Head of caudate nucleus (tissue), 42 donors: Measurements from ENCODE around the gene PFAS.
A peak's percentile ranks its signal among the peaks of the same experiment; 100 is the strongest.
"Not testable (repeated sequence)": the region's sequence is repeated elsewhere in the genome, so short reads cannot be mapped to it uniquely, and the experiment has no call there.

Experiments
- DNase-seq, 42 donors: peaks; one replicate each; pipeline versions ENCODE4 v3.0.0 to v3.0.0-alpha.2; 2020 to 2021; ENCODE audit warnings: mixed read lengths in 7 of 42
- intact Hi-C: fragments of 100-400 bp; cut with DNase I; formaldehyde crosslinking; loops from one replicate; pipeline ENCODE4 v1.15.0; 2022

PFAS gene

GRCh38 chr17:8223356-8224126, 25.5 kb upstream of the PFAS start:
- intact Hi-C loops = loop anchor here (2.0 to 10.0 kb wide), 3 partner anchors 37 to 105 kb away; partner anchors contain the start of genes ALOXE3 and SLC25A35
- peak; percentile 31 to 83 (median 59) for DNase-seq

DNA sequence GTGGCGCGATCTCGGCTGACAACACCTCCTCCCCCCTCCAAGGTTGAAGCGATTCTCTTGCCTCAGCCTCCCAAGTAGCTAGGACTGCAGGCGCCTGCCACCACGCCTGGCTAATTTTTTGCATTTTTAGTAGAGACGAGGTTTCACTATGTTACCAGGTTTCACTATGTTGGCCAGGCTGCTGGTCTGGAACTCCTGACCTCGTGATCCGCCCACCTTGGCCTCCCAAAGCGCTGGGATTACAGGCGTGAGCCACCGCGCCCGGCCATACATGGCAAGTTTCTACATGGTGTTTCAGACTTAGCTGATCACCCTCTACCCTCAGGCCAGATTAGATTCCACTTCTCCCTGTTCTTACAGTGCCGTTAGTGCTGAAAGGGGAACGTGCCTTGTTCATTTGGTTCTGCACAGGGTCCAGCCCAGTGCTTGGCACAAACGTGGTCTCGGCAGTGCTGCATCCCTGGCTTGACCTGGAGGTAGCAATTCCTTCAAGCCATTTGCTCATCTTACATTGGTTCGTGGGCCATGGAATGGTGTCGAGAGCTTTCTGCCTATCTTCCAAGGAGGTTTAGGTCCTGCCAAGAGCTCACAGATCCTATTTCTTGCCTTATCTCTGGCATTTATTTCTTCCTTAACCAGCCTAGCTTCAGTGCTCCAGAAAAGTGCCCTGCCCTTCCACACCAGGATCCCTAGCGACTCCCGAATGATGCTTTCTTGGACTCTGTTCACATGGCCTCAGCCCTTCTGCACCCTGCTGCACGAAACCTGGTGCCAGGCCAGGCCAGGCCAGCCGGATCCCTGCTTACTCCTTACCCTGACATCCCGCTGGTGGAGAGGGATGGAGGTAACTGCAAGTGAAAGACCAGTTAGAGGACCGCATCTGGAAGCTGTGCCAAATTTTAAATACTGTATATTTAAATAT, 23.9 kb upstream of the PFAS start:
- intact Hi-C loops = loop anchor here (10.0 kb wide), 1 partner anchor 70 kb away; the partner anchor contains the start of gene SLC25A35
- DNase-seq = peak in 1 of 42 donors; percentile 6

DNA sequence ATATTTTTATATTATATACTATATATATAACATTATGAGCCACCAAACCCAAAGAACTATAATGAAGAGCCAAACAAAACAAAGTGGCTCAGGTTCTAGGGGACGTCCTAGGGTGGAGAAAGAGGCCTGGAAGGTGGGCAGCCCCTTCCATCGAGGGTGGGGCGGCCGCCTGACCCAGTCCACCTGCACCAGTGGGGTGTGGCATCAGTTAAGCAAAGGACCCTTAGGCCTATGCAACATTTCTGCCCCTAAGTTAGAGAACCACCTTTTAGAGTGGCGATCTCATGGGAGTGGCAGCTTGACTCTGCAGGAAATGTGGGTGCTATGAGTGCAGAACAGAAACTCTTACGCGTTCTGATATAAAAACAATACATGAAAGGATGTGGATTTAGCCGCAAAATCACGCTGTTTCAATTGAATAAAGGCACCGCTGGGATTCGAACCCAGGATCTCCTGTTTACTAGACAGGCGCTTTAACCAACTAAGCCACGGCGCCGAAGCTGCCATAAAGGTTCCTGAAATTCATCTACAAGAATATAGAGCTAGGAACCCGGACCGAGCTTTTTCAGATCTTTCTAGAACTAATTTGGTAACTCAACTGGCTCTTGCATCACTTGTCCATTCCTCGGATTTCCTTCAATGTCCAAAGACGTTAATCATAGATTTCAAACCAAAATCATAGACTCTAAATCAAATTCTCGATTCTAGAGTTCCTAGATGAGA, 23.1 kb upstream of the PFAS start:
- peak; percentile 13 to 92 (median 74) for DNase-seq
- intact Hi-C loops = loop anchor here (10.0 kb wide), 1 partner anchor 69 kb away; the partner anchor contains the start of gene SLC25A35

- peak; percentile 28 to 92 (median 79) for DNase-seq
- intact Hi-C loops = loop anchor here (10.0 kb wide), 1 partner anchor 68 kb away; the partner anchor contains the start of gene SLC25A35
Observed at GRCh38 chr17:8226536-8227237, 22.4 kb upstream of the PFAS start.

- DNase-seq = no peak
- intact Hi-C loops = loop anchor here (10.0 kb wide), 1 partner anchor 68 kb away; the partner anchor contains the start of gene SLC25A35
Observed at GRCh38 chr17:8227238-8227581, 21.9 kb upstream of the PFAS start.

DNA sequence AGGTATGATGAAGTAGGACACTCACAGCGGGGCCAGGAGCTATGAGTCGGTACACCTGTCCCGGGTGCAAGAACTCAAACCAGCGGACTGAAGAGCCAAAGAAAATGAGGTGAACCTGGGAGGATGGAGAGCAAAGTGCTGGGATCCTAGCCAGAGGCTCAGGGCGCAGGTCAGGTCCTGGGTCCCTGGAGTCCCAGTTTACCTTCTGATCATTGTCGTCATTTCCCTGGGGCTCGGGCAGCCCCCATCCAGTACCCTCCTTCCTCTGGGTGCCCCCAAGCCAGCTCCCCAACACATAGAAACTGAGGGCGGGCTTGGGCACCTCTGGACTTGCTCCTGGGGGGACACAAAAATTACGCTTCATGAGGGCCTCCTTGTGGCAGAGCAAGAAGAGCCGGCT, 17.4 kb upstream of the PFAS start:
- DNase-seq = no peak
- intact Hi-C loops = no loop called here

DNA sequence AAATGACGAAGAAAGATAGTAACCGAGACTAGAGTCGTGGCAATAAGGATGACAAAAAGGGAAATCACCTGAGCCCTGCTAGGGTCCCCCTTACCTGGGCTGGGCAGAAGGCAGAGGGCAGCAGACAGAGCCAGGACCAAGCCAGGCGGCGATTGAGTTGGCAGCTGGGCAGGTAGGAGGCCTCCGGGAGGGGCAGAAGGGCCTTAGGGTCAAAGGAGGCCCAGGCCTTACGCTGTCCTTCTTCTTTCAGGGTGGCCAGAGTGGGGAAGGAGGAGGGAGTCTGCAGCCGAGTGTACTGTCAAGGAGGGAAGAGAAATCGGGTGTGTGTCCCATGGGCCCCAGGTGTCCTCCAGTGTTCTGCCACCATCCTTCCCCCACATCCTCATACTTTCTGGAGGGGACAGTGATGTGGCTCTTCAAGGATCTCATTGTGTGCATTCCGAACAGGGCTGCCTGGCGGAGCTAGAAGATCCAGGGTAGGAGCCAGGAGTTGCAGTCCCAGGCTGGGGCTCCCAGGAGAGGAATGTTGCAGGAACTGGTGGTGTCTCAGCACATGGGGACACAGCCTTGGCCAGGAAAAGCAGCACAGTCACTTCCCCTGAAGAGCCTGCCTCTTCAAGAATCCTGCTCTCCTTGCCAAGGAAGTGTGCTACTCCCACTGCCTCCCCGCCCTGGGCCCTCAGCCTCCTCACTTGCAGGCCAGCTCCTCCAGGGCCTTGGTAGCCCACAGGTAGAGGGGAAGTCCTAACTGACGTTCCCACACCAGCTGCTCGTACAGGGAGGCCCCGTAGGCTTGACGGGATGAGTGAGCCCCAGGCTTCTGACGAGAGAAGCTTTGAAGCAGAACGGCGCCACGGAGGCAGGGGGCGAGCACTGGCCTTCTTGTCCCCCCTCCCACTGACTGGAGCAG, 14.5 kb upstream of the PFAS start:
- intact Hi-C loops = no loop called here

GRCh38 chr17:8235676-8236075, 13.4 kb upstream of the PFAS start:
- intact Hi-C loops = no loop called here
- DNase-seq = no peak

More for the DNA sequence above, 14.5 kb upstream of the PFAS start:
- no peak for DNase-seq

DNA sequence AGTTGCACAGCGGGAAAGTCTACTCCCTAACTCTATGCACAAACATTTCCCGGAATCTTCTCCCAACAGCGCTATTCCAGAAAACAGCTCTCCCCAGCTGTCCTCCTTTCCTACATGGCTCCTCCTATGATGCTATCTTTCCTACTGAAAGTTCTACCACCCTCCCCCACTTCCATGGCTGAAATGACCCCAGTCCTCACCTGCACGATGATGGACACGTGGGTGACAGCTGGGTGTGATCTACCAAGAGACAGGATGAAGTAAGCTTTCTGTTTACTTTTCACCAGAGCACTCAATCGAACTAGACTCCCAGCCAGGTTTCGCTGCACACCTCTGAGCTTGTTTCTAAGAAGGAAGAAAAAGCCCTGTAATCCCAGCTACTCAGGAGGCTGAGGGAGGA, 11.9 kb upstream of the PFAS start:
- DNase-seq = no peak
- intact Hi-C loops = no loop called here

DNA sequence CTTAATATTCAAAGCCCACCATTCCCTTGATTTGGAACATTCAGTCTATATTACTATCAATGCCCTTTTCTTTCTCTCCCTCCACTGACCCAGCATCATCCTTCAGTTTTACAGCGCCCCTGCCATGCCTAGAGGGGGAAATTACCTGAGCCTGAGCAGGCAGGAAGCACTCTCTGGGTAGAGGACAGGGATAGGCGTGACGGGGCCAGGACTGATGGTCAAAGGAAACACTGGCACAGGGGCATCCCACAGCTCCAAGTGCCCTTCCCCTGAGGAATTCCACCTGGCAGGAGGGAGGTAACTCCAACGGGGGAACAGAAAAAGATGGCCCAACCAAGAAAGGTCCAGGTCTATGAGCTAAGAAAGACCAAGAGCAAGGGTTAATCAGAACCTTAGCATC, 11.2 kb upstream of the PFAS start:
- DNase-seq = no peak
- intact Hi-C loops = no loop called here

DNA sequence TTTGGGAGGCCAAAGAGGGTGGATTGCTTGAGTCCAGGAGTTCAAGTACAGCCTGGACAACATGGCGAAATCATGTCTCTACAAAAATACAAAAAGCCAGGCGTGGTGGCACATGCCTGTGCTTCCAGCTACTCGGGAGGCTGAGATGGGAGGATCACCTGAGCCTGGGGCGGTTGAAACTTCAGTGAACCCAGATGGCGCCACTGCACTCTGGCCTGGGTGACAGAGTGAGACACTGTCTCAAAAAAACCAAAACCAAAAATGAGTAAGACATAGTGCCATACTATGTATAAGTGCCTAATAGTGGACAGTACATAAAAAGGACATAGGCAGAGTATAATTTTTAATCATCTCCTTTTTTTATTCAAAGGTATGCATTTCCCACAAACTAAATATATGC, 5.3 kb upstream of the PFAS start:
- intact Hi-C loops = no loop called here
- no peak for DNase-seq

- DNase-seq = no peak
- intact Hi-C loops = loop anchor here (5.0 kb wide), 1 partner anchor 43 kb away; the partner anchor contains the start of gene RANGRF
Observed at GRCh38 chr17:8244768-8245167, 4.3 kb upstream of the PFAS start.

- DNase-seq = no peak
- intact Hi-C loops = loop anchor here (5.0 kb wide), 1 partner anchor 37 kb away; the partner anchor contains the start of gene RANGRF
Observed at GRCh38 chr17:8249621-8250500, 772 bp downstream of the PFAS start.

DNA sequence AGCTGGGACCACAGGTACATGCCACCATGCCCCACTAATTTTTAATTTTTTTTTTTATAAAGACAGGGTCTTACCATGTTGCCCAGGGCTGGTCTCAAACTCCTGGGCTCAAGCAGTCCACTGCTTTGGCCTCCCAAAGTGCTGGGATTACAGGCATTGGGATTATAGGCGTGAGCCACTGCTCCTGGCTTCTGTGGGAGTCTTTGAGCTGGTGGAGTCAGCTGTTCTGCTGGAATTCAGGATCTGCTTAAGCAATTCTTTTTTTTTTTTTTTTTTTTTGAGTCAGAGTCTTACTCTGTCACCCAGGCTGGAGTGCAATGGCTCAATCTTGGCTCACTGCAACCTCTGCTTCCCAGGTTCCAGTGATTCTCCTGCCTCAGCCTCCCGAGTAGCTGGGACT, 2.3 kb downstream of the PFAS start:
- DNase-seq, intact Hi-C loops: not testable (repeated sequence)

GRCh38 chr17:8253801-8254200, 4.7 kb downstream of the PFAS start:
- peak in 12 of 42 donors; percentile 3 to 58 (median 22) for DNase-seq
- intact Hi-C loops = no loop called here

DNA sequence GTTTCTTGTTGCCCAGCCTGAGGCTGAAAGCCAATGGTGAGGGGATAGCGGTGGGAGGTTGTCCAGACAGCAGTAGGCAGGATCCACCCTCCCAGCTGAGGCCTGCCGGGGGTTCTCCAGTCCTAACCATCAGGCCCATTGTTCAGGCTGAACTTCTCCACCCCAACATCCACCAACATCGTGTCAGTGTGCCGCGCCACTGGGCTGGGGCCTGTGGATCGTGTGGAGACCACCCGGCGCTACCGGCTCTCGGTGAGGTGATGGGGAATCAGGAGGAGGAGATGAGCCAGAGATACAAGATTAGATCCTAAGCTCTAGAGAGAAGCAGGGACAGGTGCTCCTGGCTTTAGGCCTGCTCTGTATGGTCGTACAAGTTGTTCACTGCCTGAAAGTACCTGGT, 5.8 kb downstream of the PFAS start:
- intact Hi-C loops = no loop called here
- DNase-seq = no peak
